Activated naive CD8-positive, alpha-beta T cell treated with anti-CD3 and anti-CD28 coated beads for 36 hours (primary cell): ENCODE results near the gene GNG11. TPM values are rescaled to one million over a fixed set of nuclear protein-coding genes. Genes with fewer than 3 reads are reported as not detected.

ENCODE experiments used
- DNase-seq: peaks from one replicate; pipeline ENCODE4 v3.0.0; 2021
- H3K27ac Mint-ChIP-seq: one replicate; pipeline ENCODE4 v1.8.0; 2022; ENCODE audit warnings: mild to moderate bottlenecking, moderate library complexity, mixed read lengths
- H3K27me3 Mint-ChIP-seq: one replicate; pipeline ENCODE4 v1.8.0; 2022; ENCODE audit warnings: mild to moderate bottlenecking, mixed read lengths
- H3K36me3 Mint-ChIP-seq: one replicate; pipeline ENCODE4 v1.8.0; 2021; ENCODE audit warnings: mild to moderate bottlenecking, mixed read lengths
- H3K4me1 Mint-ChIP-seq: one replicate; pipeline ENCODE4 v1.8.0; 2021; ENCODE audit warnings: mixed read lengths
- H3K4me3 Mint-ChIP-seq: one replicate; pipeline ENCODE4 v1.8.0; 2022; ENCODE audit warnings: mild to moderate bottlenecking, moderate library complexity, mixed read lengths
- H3K9me3 Mint-ChIP-seq: one replicate; pipeline ENCODE4 v1.8.0; 2022; ENCODE audit warnings: mixed read lengths
- total RNA-seq, 2 experiments: library from RNA; stranded (reverse); gene quantifications; one replicate each; pipeline ENCODE4 v1.2.3, GENCODE V29; 2021

GNG11 gene
- not detected for total RNA-seq

GRCh38 chr7:93921607-93922566, at the start of gene GNG11:
Gene GNG11, plus strand, starts transcription at chr7:93921735. Its CDS starts 403 bp downstream, at chr7:93922138.
- H3K9me3 Mint-ChIP-seq, result no peaks in the 10 kb centered on the region
- peak within 1 kb of the TSS; percentile 64 for H3K4me3 Mint-ChIP-seq
- DNase-seq, result peak; percentile 44
- H3K36me3 Mint-ChIP-seq, result no peaks in the 10 kb centered on the region
- H3K27me3 Mint-ChIP-seq, result peaks cover 59% of the 10 kb centered on the region
- no peak within 1 kb of the TSS for H3K27ac Mint-ChIP-seq
- peaks cover 3% of the 10 kb centered on the region for H3K4me1 Mint-ChIP-seq

- Mint-ChIP-seq H3K9me3 (peaks cover 8% of the 10 kb centered on the region), H3K4me1 (no peaks in the 10 kb centered on the region), H3K27ac (no peak overlapping the region), H3K36me3 (no peaks in the 10 kb centered on the region), H3K27me3 (peaks cover 11% of the 10 kb centered on the region), H3K4me3 (no peak overlapping the region)
- no peak for DNase-seq
These were observed 47.4 kb upstream of the GNG11 start for GRCh38 chr7:93873998-93874574.

GRCh38 chr7:93877742-93878141, 43.8 kb upstream of the GNG11 start:
- no peak overlapping the region for H3K4me3 Mint-ChIP-seq
- H3K27me3 Mint-ChIP-seq, result peaks cover 5% of the 10 kb centered on the region
- H3K27ac Mint-ChIP-seq, result no peak overlapping the region
- no peaks in the 10 kb centered on the region for H3K36me3 Mint-ChIP-seq
- H3K9me3 Mint-ChIP-seq, result peaks cover 8% of the 10 kb centered on the region
- no peaks in the 10 kb centered on the region for H3K4me1 Mint-ChIP-seq
- no peak for DNase-seq

GRCh38 chr7:93879356-93879755, 42.2 kb upstream of the GNG11 start:
- Mint-ChIP-seq H3K9me3 (no peaks in the 10 kb centered on the region), H3K4me3 (no peak overlapping the region), H3K27me3 (peaks cover 5% of the 10 kb centered on the region), H3K4me1 (no peaks in the 10 kb centered on the region), H3K36me3 (no peaks in the 10 kb centered on the region), H3K27ac (no peak overlapping the region)
- DNase-seq, result no peak

GRCh38 chr7:93882468-93882867, 39.1 kb upstream of the GNG11 start:
- Mint-ChIP-seq H3K9me3 (no peaks in the 10 kb centered on the region), H3K27ac (no peak overlapping the region), H3K4me1 (no peaks in the 10 kb centered on the region), H3K27me3 (peaks cover 7% of the 10 kb centered on the region), H3K4me3 (no peak overlapping the region), H3K36me3 (no peaks in the 10 kb centered on the region)
- DNase-seq, result no peak

- Mint-ChIP-seq H3K4me3 (no peak overlapping the region), H3K36me3 (no peaks in the 10 kb centered on the region), H3K27ac (no peak overlapping the region), H3K4me1 (no peaks in the 10 kb centered on the region), H3K27me3 (peaks cover 10% of the 10 kb centered on the region), H3K9me3 (no peaks in the 10 kb centered on the region)
- no peak for DNase-seq
These were observed 38.2 kb upstream of the GNG11 start for GRCh38 chr7:93883078-93883916.

GRCh38 chr7:93883917-93884345, 37.6 kb upstream of the GNG11 start:
- DNase-seq, result no peak
- Mint-ChIP-seq H3K27ac (no peak overlapping the region), H3K9me3 (no peaks in the 10 kb centered on the region), H3K4me1 (no peaks in the 10 kb centered on the region), H3K36me3 (no peaks in the 10 kb centered on the region), H3K4me3 (no peak overlapping the region), H3K27me3 (peaks cover 16% of the 10 kb centered on the region)

GRCh38 chr7:93884541-93884940, 37.0 kb upstream of the GNG11 start:
- H3K4me1 Mint-ChIP-seq, result no peaks in the 10 kb centered on the region
- no peaks in the 10 kb centered on the region for H3K9me3 Mint-ChIP-seq
- H3K4me3 Mint-ChIP-seq, result no peak overlapping the region
- H3K27me3 Mint-ChIP-seq, result peaks cover 22% of the 10 kb centered on the region
- no peak overlapping the region for H3K27ac Mint-ChIP-seq
- DNase-seq, result no peak
- H3K36me3 Mint-ChIP-seq, result no peaks in the 10 kb centered on the region

GRCh38 chr7:93889261-93889660, 32.3 kb upstream of the GNG11 start:
- Mint-ChIP-seq H3K27ac (no peak overlapping the region), H3K4me1 (peaks cover 8% of the 10 kb centered on the region), H3K36me3 (no peaks in the 10 kb centered on the region), H3K4me3 (no peak overlapping the region), H3K9me3 (no peaks in the 10 kb centered on the region), H3K27me3 (peaks cover 62% of the 10 kb centered on the region)
- no peak for DNase-seq

- no peaks in the 10 kb centered on the region for H3K36me3 Mint-ChIP-seq
- no peaks in the 10 kb centered on the region for H3K9me3 Mint-ChIP-seq
- H3K27ac Mint-ChIP-seq, result no peak overlapping the region
- H3K27me3 Mint-ChIP-seq, result peaks cover 69% of the 10 kb centered on the region
- H3K4me3 Mint-ChIP-seq, result peak overlapping the region; percentile 71
- H3K4me1 Mint-ChIP-seq, result peaks cover 8% of the 10 kb centered on the region
- peak; percentile 5 for DNase-seq
These were observed 31.5 kb upstream of the GNG11 start for GRCh38 chr7:93890041-93890463.

GRCh38 chr7:93890464-93891068, 31.0 kb upstream of the GNG11 start, which contains the start of gene TFPI2:
Gene TFPI2, minus strand, starts transcription at chr7:93890753. Its CDS starts 75 bp downstream, at chr7:93890678.
- no peak within 1 kb of the TSS for H3K27ac Mint-ChIP-seq
- peaks cover 71% of the 10 kb centered on the region for H3K27me3 Mint-ChIP-seq
- peak; percentile 40 for DNase-seq
- H3K4me1 Mint-ChIP-seq, result peaks cover 8% of the 10 kb centered on the region
- H3K36me3 Mint-ChIP-seq, result no peaks in the 10 kb centered on the region
- peak within 1 kb of the TSS; percentile 71 for H3K4me3 Mint-ChIP-seq
- H3K9me3 Mint-ChIP-seq, result no peaks in the 10 kb centered on the region

GRCh38 chr7:93894426-93894825, 27.1 kb upstream of the GNG11 start:
- Mint-ChIP-seq H3K4me3 (no peak overlapping the region), H3K36me3 (no peaks in the 10 kb centered on the region), H3K4me1 (peaks cover 8% of the 10 kb centered on the region), H3K9me3 (no peaks in the 10 kb centered on the region), H3K27ac (no peak overlapping the region), H3K27me3 (peaks cover 58% of the 10 kb centered on the region)
- DNase-seq, result no peak

GRCh38 chr7:93894966-93895640, 26.4 kb upstream of the GNG11 start:
- Mint-ChIP-seq H3K9me3 (no peaks in the 10 kb centered on the region), H3K27ac (no peak overlapping the region), H3K36me3 (no peaks in the 10 kb centered on the region), H3K4me1 (peaks cover 4% of the 10 kb centered on the region), H3K27me3 (peaks cover 55% of the 10 kb centered on the region), H3K4me3 (no peak overlapping the region)
- no peak for DNase-seq
